ENCODE data around the gene MRPL55.

The MRPL55 gene

DNA sequence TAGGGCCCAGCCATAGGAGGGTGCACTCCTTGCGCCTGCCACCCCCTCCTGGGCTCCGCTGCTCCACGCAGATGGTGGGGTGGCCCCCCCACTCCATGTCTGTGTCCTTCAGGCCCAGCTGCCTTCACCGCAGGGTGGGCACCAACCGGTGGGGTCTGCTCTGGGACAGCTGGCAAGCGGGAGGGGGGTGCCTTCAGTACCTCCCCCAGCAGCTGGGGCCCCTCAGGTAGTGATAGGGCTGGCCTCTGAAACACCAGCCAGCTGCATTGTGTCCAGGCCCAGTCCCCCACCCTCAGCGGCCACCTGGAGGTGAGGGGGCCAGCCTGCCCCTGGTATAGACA lies 41.0 kb upstream of the MRPL55 start:
- no peak for DNase-seq (ENCODE audit: low spot score)
- TF ChIP-seq, protein P1, sequence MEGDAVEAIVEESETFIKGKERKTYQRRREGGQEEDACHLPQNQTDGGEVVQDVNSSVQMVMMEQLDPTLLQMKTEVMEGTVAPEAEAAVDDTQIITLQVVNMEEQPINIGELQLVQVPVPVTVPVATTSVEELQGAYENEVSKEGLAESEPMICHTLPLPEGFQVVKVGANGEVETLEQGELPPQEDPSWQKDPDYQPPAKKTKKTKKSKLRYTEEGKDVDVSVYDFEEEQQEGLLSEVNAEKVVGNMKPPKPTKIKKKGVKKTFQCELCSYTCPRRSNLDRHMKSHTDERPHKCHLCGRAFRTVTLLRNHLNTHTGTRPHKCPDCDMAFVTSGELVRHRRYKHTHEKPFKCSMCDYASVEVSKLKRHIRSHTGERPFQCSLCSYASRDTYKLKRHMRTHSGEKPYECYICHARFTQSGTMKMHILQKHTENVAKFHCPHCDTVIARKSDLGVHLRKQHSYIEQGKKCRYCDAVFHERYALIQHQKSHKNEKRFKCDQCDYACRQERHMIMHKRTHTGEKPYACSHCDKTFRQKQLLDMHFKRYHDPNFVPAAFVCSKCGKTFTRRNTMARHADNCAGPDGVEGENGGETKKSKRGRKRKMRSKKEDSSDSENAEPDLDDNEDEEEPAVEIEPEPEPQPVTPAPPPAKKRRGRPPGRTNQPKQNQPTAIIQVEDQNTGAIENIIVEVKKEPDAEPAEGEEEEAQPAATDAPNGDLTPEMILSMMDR (IDR thresholded peaks at IDR 0.05; ENCODE audit: extremely low read depth, missing control alignments) = no peak

DNA sequence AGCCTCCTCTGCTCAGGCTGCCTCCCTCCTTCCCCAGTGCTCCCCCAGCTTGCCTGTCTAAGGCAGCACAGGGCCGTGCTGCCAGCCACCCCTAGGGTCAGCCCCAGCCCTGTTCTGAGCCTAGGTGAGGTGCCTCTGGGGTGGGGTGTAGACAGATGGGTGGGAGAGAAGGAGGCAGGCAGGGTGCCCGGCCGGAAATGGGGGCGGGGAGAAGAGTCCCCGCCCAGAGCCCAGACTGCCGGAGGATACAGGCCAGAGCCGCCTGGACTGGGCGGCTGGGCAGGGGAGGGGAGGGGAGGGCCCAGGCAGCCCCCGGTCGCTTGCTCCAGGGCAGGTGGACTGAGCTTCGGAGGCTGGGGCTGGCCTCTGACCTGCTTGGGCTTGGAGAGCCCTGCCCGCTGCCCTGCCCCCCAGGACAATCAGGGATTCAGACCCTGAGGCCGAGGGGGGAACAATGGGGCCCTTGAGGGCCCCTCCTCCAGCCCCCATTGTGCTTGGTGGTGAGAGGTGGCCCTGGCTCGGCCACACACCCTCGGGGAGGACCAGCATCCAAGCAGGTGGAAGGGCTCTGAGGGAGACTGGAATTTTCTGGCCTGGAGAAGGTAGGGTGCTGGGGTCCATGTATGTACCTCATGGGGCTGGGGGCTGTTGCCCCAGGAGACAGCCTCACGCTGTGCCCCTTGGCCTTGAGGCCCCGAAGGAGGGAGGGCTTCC lies 40.5 kb upstream of the MRPL55 start, which contains the start of gene GJC2:
TSS of gene GJC2 (plus strand) at position 525 of the 714 bp plus-strand sequence. CDS start 7,829 bp downstream, outside the sequence.
- TF ChIP-seq, protein P1 (IDR thresholded peaks at IDR 0.05; ENCODE audit: extremely low read depth, missing control alignments) = no peak
- no peak for DNase-seq (ENCODE audit: low spot score)

GRCh38 chr1:228148935-228149405 lies 39.9 kb upstream of the MRPL55 start:
- TF ChIP-seq, protein P1 (IDR thresholded peaks at IDR 0.05; ENCODE audit: extremely low read depth, missing control alignments) = no peak
- no peak for DNase-seq (ENCODE audit: low spot score)

- TF ChIP-seq, protein P1 (IDR thresholded peaks at IDR 0.05; ENCODE audit: extremely low read depth, missing control alignments) = no peak
- no peak for DNase-seq (ENCODE audit: low spot score)
Measured at GRCh38 chr1:228148196-228148861, 39.2 kb upstream of the MRPL55 start.

DNA sequence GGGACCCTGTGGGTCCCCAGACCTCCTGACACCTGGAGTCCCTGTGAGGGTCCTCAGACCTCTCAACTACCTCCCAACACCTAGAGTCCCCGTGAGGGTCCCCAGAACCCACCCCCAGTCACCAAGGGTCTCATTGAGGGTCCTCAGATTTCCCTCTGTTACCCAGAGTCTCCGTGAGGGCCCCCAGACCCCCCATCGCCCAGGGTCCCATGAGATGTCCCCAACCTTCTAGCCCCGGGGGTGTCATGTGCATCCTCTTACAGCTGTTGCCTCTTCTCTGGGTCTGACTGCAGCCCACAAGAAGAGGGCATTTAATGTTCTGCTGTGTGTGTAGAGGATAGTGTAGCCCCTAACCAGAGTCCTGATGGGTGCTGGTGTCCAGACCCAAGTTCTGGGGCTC lies 38.7 kb upstream of the MRPL55 start:
- peak; percentile 11 for DNase-seq (ENCODE audit: low spot score)
- TF ChIP-seq, protein P1 (IDR thresholded peaks at IDR 0.05; ENCODE audit: extremely low read depth, missing control alignments) = no peak

DNA sequence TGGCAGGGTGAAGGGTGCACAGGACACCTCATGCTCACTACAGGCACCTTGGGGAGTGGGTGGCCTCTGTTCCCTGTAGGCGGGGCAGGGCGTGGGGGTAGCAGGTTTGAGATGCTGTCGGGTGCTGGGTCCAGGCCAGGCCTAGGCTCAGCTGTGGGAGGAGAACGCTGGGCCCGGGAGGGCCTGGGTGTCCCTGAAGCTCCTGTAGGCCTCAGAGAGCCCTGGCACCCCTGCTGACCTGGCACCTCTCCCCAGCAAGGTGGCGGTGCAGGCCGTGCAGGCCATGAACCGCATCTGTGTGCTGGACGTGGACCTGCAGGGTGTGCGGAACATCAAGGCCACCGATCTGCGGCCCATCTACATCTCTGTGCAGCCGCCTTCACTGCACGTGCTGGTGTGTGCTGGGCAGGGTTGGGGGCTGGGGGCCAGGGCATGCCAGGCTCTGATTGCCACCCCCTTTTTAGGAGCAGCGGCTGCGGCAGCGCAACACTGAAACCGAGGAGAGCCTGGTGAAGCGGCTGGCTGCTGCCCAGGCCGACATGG lies 38.1 kb upstream of the MRPL55 start:
- TF ChIP-seq, protein P1 (IDR thresholded peaks at IDR 0.05; ENCODE audit: extremely low read depth, missing control alignments) = no peak
- DNase-seq (ENCODE audit: low spot score) = peak; percentile 12
